GM19043 (cell line): ENCODE measurements around the gene ZFPM1.

Source experiments
- ATAC-seq: cut with Tn5 transposase; IDR thresholded peaks from one replicate; pipeline ENCODE4 v1.9.1; 2021; ENCODE audit warnings: low read depth; ENCODE audit not compliant: unreplicated experiment

Gene ZFPM1

DNA sequence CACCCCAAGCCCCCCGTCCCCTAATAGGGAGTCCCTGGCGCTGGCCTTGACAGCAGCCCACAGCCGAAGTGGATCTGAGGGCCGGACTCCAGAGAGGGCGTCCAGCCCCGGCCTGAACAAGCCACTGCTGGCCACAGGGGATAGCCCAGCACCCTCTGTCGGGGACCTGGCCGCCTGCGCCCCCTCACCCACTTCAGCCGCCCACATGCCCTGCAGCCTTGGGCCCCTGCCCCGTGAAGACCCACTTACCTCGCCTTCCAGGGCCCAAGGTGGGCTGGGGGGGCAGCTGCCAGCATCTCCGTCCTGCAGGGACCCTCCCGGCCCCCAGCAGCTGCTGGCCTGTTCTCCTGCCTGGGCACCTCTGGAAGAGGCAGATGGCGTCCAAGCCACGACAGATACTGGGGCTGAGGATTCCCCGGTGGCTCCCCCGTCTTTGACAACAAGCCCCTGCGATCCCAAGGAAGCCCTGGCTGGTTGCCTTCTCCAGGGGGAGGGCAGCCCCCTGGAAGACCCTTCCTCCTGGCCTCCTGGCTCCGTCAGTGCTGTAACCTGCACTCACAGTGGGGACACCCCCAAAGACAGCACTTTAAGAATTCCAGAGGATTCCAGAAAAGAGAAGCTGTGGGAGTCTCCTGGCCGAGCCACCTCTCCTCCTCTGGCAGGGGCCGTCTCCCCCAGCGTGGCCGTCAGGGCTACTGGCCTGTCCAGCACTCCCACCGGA is 19.3 kb upstream of the ZFPM1 start:
- no peak for ATAC-seq

DNA sequence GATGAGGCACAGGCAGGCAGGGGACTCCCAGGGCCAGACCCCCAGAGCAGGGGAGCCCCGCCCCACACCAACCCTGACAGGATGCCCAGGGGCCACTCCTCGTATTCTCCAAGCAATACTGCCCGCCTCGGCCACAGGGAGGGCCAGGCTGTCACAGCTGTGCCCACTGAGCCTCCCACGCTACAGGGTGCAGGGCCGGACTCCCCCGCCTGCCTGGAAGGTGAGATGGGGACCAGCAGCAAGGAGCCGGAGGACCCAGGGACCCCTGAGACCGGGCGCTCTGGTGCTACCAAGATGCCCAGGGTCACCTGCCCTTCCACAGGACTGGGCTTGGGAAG is 18.8 kb upstream of the ZFPM1 start:
- ATAC-seq, result no peak

DNA sequence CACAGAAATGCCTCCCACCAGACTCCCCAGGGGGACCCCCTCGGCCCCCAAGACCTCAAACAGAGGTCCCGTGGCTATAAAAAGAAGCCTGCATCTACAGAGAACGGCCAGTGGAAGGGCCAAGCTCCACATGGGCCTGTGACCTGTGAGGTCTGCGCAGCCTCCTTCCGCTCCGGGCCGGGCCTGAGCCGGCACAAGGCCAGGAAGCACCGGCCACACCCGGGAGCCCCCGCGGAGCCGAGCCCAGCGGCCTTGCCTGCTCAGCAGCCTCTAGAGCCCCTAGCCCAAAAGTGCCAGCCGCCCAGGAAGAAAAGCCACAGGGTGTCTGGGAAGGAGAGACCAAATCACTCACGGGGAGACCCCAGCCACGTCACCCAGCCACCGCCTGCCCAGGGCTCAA is 18.3 kb upstream of the ZFPM1 start:
- no peak for ATAC-seq

DNA sequence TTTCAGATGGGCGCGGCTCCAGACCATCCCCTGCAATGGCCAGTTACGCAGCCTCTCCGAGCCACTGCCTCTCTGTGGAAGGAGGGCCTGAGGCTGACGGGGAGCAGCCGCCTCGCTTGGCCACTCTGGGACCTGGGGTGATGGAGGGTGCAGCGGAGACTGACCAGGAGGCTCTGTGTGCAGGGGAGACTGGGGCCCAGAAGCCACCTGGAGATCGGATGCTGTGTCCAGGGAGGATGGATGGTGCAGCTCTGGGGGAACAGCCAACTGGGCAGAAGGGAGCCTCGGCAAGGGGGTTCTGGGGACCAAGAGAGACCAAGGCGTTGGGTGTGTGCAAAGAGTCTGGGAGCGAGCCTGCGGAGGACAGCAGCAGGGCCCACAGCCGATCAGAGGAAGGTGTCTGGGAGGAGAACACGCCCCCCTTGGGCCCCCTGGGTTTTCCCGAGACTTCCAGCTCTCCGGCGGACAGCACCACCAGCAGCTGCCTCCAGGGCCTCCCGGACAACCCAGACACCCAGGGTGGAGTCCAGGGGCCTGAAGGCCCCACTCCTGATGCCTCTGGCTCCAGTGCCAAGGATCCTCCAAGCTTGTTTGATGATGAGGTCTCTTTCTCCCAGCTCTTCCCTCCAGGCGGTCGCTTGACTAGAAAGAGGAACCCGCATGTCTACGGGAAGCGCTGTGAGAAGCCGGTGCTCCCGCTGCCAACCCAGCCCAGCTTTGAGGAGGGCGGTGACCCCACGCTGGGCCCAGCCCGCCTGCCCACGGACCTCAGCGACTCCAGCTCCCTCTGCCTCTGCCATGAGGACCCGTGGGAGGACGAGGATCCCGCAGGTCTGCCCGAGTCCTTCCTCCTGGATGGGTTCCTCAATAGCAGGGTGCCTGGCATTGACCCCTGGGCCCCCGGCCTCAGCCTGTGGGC is 17.4 kb upstream of the ZFPM1 start:
- ATAC-seq, result no peak

DNA sequence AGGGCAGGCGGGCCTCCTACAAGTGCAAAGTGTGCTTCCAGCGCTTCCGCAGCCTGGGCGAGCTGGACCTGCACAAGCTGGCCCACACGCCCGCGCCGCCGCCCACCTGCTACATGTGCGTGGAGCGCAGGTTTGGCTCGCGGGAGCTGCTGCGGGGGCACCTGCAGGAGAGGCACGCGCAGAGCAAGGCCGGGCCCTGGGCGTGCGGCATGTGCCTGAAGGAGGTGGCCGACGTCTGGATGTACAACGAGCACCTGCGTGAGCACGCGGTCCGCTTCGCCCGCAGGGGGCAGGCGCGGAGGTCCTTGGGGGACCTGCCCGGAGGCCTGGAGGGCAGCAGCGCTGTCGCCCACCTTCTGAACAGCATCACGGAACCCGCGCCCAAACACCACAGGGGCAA is 16.3 kb upstream of the ZFPM1 start:
- no peak for ATAC-seq

DNA sequence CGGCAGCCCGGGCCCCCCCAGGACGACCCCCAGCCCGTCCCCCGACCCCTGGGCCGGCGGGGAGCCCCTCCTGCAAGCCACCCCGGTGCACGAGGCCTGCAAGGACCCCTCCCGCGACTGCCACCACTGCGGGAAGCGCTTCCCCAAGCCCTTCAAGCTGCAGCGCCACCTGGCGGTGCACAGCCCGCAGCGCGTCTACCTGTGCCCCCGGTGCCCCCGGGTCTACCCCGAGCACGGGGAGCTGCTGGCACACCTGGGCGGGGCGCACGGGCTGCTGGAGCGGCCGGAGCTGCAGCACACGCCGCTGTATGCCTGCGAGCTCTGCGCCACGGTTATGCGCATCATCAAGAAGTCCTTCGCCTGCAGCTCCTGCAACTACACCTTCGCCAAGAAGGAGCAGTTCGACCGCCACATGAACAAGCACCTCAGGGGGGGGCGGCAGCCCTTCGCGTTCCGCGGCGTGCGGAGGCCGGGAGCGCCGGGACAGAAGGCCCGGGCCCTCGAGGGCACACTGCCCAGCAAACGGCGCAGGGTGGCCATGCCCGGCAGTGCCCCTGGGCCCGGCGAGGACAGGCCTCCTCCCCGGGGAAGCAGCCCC is 15.6 kb upstream of the ZFPM1 start:
- ATAC-seq, result no peak

DNA sequence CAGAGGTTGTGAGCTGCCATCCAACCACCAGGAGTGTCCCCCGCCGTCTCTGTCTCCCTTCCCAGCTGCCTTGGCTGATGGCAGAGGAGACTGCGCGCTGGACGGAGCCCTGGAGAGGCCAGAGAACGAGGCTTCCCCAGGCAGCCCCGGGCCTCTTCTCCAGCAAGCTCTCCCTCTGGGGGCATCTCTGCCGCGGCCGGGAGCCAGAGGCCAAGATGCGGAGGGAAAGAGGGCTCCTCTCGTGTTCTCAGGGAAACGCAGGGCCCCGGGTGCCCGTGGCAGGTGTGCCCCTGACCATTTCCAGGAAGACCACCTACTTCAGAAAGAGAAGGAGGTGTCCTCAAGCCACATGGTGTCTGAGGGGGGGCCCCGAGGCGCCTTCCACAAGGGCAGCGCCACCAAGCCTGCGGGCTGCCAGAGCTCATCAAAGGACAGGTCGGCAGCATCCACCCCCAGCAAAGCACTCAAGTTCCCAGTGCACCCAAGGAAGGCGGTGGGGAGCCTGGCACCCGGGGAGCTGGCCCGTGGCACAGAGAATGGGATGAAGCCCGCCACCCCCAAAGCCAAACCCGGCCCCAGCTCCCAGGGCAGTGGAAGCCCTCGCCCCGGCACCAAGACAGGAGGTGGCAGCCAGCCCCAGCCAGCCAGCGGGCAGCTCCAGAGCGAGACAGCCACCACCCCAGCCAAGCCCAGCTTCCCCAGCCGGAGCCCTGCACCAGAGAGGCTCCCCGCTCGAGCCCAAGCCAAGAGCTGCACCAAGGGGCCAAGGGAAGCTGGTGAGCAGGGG is 14.8 kb upstream of the ZFPM1 start:
- no peak for ATAC-seq

DNA sequence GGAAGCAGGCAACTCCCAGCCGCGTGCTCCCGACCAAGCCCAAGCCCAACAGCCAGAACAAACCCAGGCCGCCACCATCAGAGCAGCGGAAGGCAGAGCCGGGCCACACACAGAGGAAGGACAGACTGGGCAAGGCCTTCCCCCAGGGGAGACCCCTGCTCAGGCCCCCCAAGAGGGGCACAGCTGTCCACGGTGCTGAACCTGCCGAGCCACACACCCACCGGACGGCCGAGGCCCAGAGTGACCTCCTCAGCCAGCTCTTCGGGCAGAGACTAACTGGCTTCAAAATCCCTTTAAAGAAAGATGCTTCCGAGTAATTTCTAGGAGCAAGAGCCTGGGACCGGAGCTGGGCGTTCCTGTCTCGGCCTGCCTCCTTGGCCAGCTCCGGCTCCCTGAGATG is 14.1 kb upstream of the ZFPM1 start:
- ATAC-seq, result no peak

DNA sequence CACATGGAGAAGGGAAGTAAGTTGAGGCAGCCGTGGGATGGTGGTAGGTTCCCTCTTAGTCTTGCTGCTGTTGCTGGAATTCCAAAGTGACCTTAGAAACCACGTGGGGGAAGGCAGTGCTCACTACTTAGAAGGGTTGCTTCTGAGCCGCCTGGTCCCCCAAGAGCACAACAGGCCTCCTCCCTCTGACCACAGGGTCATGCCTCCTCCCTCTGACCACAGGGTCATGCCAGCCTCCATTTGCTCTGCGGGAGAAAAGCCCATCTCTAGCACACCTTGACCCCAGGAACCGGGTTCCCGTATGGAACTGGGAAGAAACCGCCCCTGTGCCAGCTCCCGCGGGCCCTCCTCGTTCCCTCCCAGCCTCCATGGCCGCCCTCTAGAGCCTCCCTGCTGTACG is 13.4 kb upstream of the ZFPM1 start:
- ATAC-seq, result no peak

DNA sequence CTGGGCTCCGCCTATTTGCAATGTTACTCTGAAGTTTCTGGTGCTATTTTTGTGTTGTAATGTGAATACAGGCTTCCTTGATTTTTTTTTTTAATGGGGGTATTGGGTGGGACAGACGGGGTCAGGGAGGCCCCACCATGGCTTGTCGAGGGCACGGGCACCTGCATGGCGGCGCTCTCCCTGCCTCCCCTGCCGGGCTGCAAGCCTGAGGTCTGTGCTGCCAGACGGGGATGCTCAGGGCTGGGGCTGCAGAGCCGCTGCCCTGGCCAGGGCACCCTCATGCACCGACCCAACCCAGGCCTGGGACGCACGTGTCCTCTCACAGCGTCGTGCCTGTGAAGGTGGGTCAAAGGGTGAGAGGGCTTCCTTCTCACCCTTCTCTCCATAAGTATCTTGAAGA is 13.0 kb upstream of the ZFPM1 start:
- no peak for ATAC-seq

DNA sequence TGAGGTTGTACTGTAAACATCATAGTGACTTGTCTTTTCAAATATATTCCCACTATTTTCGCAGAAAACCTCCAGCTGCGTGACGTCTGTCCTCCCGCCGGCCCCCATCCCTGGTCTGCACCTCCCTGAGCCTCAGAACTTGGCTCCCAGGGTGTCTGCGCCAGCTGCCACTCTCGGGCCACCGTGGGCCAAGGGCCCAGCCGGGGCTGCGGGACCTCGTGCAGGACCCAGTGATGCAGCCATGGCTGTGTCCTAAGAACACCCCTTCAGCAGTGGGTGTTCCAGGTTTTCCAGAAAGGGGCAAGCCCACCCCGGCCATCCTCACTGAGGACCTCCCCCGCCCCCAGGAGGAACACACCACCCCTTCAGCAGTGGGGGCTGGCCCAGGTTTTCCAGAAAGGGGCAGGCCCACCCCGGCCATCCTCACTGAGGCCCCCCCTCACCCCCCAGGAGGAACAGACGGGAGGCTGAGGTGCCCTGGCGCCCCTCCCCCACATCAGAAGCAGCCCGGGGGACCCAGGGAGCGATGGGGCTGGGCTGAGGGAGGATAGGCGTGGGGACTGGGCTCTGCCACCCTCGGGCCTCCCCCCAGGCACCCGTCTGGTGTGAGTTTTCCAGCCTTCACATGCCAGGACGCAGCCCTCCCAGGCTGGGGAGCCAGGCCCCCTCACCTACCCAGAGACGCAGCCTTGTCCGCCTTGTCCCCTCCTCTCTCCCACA is 12.2 kb upstream of the ZFPM1 start:
- ATAC-seq, result no peak

DNA sequence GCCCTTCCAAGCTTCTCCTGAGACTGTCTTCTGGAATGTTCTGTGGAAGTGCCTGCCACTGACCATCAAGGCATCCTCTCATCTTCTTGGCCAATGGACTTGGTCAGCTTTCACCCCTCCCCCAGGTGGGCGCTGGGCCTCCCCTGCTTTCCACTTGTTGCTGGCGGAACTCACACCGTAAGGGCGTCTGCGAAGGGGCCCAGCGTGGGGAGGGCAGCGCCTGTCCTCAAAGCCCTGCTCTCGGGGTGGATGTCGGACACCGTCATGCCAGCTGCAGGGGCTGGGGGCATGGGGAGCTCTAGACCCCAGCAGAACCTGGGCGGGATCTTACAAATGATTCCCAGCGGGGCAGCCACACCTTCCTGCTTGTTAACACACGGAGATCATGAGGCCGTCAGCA is 11.6 kb upstream of the ZFPM1 start:
- no peak for ATAC-seq

DNA sequence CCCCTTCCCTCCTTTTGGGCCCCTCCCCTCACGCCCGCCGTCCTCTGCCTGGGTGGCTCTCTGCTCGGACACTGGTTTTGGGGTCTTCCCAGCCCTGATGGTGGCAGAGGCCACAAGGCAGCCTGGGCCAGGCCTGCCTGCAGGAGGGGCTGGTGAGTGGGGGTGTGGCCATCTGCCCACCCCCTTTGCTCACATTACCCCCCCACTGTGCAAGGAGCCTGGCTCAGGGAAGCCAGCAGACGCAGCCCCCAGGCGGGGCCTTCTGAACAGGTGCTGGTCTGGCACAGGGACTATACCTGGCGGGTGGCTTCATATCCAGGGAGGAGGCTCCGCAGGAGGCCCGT is 10.7 kb upstream of the ZFPM1 start:
- ATAC-seq, result no peak

DNA sequence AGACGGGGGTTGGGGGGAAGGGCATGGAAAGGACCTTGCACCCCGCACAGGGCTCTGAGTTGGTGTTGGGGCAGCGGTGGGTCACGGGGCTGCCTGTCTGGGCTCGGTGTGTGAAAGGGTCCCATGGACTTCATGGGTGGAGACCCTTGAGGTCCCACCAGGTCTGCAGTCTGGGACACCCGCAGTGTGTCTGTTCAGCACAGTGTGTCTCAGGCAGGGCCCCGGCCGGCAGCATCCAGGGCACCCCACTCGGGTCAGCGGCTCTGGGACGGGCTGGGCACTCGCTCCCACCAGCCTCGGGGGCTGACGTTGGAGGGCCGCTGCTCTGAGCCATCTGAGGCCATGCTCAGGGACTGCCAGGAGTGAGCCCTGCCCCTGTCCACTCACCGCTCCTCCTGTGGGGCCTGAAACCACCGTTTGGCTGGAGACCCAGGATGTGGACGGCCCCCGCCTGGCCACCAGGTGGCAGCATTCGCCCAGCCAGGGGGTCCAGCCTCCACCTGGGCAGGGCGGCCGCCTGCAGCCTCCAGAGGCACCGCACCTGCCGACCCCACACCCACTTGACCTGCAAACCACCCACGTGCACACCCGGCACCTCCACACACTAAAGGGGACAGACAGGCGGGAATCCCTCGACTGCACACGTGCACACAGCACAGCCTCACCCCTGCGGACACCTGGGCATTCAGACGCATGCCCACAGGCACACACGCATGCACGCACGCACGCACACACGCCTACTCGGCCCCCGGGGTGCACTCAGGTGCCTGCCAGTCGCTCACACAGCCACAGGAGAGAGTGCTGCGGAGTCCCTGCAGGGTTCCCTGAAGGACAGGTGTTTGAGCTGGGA is 10.1 kb upstream of the ZFPM1 start:
- no peak for ATAC-seq

DNA sequence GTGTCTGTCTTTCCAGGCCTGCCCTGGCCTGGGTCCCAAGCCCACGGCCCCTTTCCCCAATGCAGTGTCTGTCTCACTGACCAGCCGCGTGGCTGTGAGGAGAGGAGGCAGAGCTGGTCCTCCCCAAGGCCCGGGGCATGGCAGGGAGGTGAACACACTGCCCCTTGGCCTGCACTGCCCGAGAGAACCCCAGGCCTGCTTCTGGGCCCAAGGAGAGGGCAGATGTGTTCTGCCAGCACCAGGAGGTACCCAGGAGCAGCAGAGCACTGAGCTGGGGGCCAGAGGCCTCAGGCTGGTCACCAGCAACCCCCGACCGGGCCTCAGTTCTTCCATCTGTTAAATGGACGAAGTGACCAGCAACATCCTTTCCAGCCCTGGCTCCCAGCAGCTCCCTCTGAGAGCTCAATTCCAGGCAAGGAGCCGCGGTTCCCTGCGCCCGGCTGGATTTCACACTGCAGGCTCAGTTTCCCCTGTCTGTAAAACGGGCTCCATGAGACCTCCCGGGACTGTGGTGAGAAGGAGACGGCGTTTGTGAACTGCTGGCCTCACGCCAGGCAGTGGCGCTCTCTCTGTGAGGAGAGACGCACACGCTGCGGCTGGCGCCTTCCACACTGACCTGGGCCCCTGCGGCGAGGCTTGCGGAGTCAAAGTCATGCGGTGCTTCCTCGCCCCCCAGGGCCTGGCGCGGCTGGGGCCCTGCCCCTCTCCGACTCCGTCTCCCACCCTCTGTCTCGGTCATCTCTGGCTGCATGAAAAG is 8.1 kb upstream of the ZFPM1 start:
- no peak for ATAC-seq

DNA sequence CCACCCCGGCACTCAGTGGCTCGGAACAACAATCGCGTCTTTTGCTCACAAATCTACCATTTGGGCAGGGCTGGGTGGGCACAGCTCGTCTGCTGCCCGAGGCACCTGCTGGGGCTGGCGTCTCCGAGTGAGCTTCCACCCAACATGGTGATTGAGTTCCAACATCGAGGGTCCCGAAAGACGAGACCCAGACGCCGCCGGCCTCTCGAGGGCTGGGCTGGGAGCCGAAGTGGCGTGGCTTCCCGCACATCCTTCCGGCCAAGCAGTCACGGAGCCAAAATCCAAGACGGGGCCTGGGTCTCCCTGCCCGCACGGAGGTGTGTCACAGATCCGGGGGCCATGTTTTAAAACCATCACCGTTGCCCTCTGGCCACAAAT is 7.5 kb upstream of the ZFPM1 start:
- no peak for ATAC-seq

DNA sequence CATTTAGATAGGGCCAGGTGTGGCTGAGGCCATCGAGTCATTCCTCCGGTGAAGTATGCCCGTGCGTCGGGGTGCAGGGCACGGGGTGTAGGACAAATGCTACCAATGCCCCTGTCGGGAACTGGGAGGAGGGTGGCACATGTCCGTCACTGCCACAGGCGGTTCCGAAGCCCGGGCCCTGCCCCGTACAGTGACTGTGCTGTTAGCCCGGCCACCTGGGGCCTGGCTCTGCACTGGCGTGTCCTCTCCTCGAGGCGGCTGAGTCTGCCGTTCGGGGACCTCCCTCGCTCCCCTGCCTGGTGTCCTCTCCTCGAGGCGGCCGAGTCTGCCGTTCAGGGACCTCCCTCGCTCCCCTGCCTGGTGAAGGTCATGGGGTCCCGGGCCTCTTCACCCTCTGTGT is 7.0 kb upstream of the ZFPM1 start:
- no peak for ATAC-seq

DNA sequence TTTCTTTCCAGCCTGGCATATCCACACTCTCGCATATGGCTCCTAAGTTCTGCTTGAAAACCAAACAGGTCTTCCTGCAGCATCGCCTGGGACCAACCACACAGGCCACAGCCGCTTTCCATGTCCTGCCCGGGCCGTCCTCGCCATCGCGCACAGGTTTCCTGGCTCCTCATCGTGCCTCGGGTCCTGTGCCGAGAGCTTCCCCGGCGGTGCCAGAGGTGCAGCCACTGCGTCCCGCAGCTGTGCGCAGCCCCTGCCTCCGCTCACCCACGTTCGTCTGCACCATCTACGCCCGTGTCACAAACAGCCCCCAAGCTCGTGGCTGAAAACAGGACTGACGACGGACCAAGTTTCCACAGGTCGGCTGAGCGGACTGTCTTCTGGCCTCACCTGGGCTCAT is 6.3 kb upstream of the ZFPM1 start:
- no peak for ATAC-seq

DNA sequence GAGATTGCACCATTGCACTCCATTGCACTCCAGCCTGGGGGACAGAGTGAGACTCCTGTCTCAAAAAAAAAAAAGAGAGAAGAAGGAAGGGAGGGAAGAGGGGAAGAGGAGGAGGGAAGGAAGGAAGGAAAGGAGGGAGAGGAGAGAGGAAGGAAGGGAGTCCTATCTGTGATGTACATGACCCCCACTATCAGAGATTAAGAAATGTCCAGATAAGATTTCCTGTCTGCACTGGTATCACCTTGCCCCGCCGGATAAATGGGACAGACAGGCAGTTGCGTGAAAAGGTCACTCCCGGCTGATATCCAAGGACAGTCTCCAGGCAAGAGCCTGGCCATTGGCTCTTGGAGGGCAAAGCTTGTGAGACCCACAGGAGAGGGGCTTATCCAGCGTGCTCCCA is 5.2 kb upstream of the ZFPM1 start:
- ATAC-seq, result no peak
